HepG2 (cell line): ENCODE results near the gene ZNF526. TPM values are rescaled to one million over a fixed set of nuclear protein-coding genes. Genes with fewer than 3 reads are reported as not detected.

Experiments
- DMAP1 ChIP-seq: IDR thresholded peaks from 2 replicates; pipeline ENCODE4 v1.6.1; 2016
- DMTF1 ChIP-seq: sonication (generic); formaldehyde crosslinking; IDR thresholded peaks from 2 replicates; pipeline ENCODE4 v1.4.0; 2020; ENCODE audit warnings: mild to moderate bottlenecking, missing genetic modification reagents
- EP300 ChIP-seq, 3 experiments: sonication (generic) in 1 of 3; formaldehyde crosslinking in 1 of 3; IDR thresholded peaks; 2 replicates each; pipeline versions ENCODE4 v1.5.1 to v1.6.1; 2011 to 2020; ENCODE audit warnings: low read depth in 2 of 3, low read length in 2 of 3, borderline replicate concordance in 1 of 3, improper control_type of control experiment in 1 of 3, mild to moderate bottlenecking in 1 of 3, missing genetic modification reagents in 1 of 3, moderate library complexity in 1 of 3
- GABPA ChIP-seq, 2 experiments: IDR thresholded peaks; 2 replicates each; pipeline ENCODE4 v1.6.1; 2011 to 2016; ENCODE audit warnings: low read depth in 2 of 2, low read length in 1 of 2, missing biosample characterization in 1 of 2, missing genetic modification characterization in 1 of 2
- HMG20B ChIP-seq: conservative IDR thresholded peaks from 2 replicates; pipeline ENCODE4 v1.6.1; 2016; ENCODE audit warnings: missing genetic modification reagents, missing compliant biosample characterization
- ISX ChIP-seq: sonication (generic); formaldehyde crosslinking; conservative IDR thresholded peaks from 2 replicates; pipeline ENCODE4 v1.5.0; 2020; ENCODE audit warnings: missing genetic modification reagents
- MAFG ChIP-seq: sonication (generic); formaldehyde crosslinking; IDR thresholded peaks from 2 replicates; pipeline ENCODE4 v1.5.1; 2020; ENCODE audit warnings: mild to moderate bottlenecking, missing genetic modification reagents
- MBNL3 ChIP-seq: fragments of 250-450 bp; sonication (Bioruptor Pico); conservative IDR thresholded peaks from 2 replicates; pipeline ENCODE4 v1.8.0; 2022; ENCODE audit warnings: mild to moderate bottlenecking, inconsistent platforms
- REL ChIP-seq: sonication (generic); formaldehyde crosslinking; conservative IDR thresholded peaks from 2 replicates; pipeline ENCODE4 v1.8.0; 2022; ENCODE audit warnings: mild to moderate bottlenecking, missing genetic modification reagents, moderate library complexity
- SMARCE1 ChIP-seq: fragments of 450-650 bp; IDR thresholded peaks from 2 replicates; pipeline ENCODE4 v1.6.1; 2017; ENCODE audit warnings: borderline replicate concordance
- TCF7 ChIP-seq: sonication (generic); IDR thresholded peaks from 2 replicates; pipeline ENCODE4 v1.6.1; 2016; ENCODE audit warnings: antibody characterized with exemption, low read depth
- THAP11 ChIP-seq: IDR thresholded peaks from 2 replicates; pipeline ENCODE4 v1.6.1; 2016; ENCODE audit warnings: missing biosample characterization, missing genetic modification reagents
- THAP9 ChIP-seq: sonication (generic); formaldehyde crosslinking; IDR thresholded peaks from 2 replicates; pipeline ENCODE4; 2020; ENCODE audit warnings: missing genetic modification reagents, mild to moderate bottlenecking, borderline replicate concordance
- YEATS2 ChIP-seq: sonication (generic); formaldehyde crosslinking; IDR thresholded peaks from 2 replicates; pipeline ENCODE4 v1.4.0; 2020; ENCODE audit warnings: missing genetic modification reagents, borderline replicate concordance
- ZBTB3 ChIP-seq: sonication (generic); formaldehyde crosslinking; IDR thresholded peaks from 2 replicates; pipeline ENCODE4 v1.4.0; 2020; ENCODE audit warnings: low read depth, mild to moderate bottlenecking, moderate library complexity, missing genetic modification reagents, borderline replicate concordance
- ZFX ChIP-seq: sonication (generic); formaldehyde crosslinking; IDR thresholded peaks from 2 replicates; pipeline ENCODE4 v1.4.0; 2020; ENCODE audit warnings: mild to moderate bottlenecking, low read depth, missing genetic modification reagents, moderate library complexity
- ZKSCAN5 ChIP-seq: sonication (generic); formaldehyde crosslinking; IDR thresholded peaks from 2 replicates; pipeline ENCODE4 v1.5.1; 2020; ENCODE audit warnings: mild to moderate bottlenecking, missing genetic modification reagents
- ZMAT3 ChIP-seq: sonication (generic); formaldehyde crosslinking; conservative IDR thresholded peaks from 2 replicates; pipeline ENCODE4 v1.7.0; 2021; ENCODE audit warnings: missing genetic modification reagents
- ZNF12 ChIP-seq: sonication (generic); formaldehyde crosslinking; IDR thresholded peaks from 2 replicates; pipeline ENCODE4 v1.5.0; 2020; ENCODE audit warnings: missing genetic modification reagents
- ZNF207 ChIP-seq: fragments of 450-650 bp; IDR thresholded peaks from 2 replicates; pipeline ENCODE4 v1.6.1; 2016; ENCODE audit warnings: antibody characterized with exemption, borderline replicate concordance
- ZNF276 ChIP-seq: sonication (generic); formaldehyde crosslinking; IDR thresholded peaks from 2 replicates; pipeline ENCODE4 v1.4.0; 2020; ENCODE audit warnings: mild to moderate bottlenecking, low read depth, missing genetic modification reagents
- ZNF703 ChIP-seq: sonication (generic); formaldehyde crosslinking; IDR thresholded peaks from 2 replicates; pipeline ENCODE4 v1.5.1; 2020; ENCODE audit warnings: missing genetic modification reagents, mild to moderate bottlenecking, moderate library complexity, borderline replicate concordance
- ZNF713 ChIP-seq: sonication (generic); formaldehyde crosslinking; IDR thresholded peaks from 2 replicates; pipeline ENCODE4 v1.4.0; 2020; ENCODE audit warnings: mild to moderate bottlenecking, missing genetic modification reagents
- polyA plus RNA-seq, 8 experiments: library from polyadenylated mRNA; depleted of rRNA in 3 of 8; stranded (reverse) in 7 of 8; unstranded in 1 of 8; fragments of >200 nt; fragmentation: Illumina TruSeq in 4 of 8; extraction: Trizol in 4 of 8; gene quantifications; 2 replicates each; pipeline versions ENCODE4 v1.2.1 to v1.2.3, GENCODE V29; 2011 to 2016; ENCODE audit warnings: low read depth in 4 of 8, missing spikeins in 1 of 8, mixed read lengths in 1 of 8; ENCODE audit not compliant: insufficient read depth in 1 of 8
- total RNA-seq, 5 experiments: library from RNA; depleted of rRNA; stranded (reverse); fragments of >200 nt; fragmentation: Illumina TruSeq; extraction: Trizol; gene quantifications; 2 replicates each; pipeline ENCODE4 v1.2.3, GENCODE V29; 2016; ENCODE audit warnings: low read depth in 1 of 5

Gene ZNF526
- total and polyA plus RNA-seq, 2 of the 13 experiments (the other 11 are each of a cell fraction or from before 2014, with no cell fraction given), result 3.3 to 8.4 TPM

DNA sequence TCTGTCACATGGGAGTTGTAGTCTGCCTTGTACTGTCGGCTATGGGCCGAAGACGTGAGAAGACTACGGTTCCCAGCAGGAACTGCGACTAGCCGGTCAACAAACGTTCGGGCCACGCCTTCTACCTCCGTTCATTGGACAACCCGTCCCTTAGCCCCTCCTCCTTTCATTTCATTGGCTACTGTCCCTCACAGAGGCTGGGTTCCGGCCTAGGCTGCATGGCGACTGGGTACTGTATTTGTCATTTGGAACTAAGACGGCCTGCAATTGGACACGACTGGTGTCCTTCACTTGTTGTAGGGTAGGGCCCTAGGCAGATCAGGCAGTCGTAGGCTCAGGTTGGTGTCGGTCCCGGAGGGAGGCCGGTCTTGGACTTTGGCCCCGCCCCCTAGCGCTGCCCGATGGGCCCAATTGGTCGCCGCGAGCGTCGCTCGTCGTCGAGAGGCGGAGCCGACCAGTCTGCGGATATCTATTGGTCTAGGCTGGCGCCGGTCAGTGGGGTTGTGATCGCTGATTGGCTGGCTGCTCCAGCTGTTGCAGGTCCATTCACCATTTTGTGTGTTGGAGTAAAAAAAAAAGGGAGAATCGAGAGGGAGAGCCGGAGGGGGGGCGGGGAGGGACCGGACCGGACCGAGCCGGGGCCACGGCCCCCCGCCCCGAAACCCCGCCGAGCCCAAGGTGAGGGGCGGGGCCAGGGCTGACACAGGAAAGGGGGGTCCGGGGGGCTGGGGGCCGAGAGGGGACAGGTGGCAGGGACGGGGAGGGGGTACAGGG lies 48.8 kb downstream of the ZNF526 start, which contains the start of gene CIC (continued):
- TF ChIP-seq EP300 (IDR thresholded peaks at IDR 0.05; ENCODE audit: low read depth in 2 of 2, low read length in 2 of 2), result no peak
- no peak for TF ChIP-seq EP300 (CRISPR knock-in tag; IDR thresholded peaks at IDR 0.05; ENCODE audit: borderline replicate concordance)
- TF ChIP-seq ISX (CRISPR knock-in tag), result no peak
- TF ChIP-seq ZBTB3 (CRISPR knock-in tag), result no peak
- TF ChIP-seq TCF7, result no peak
- no peak for TF ChIP-seq ZNF703
- no peak; the same call in 1 of the 2 replicates for TF ChIP-seq YEATS2 (CRISPR knock-in tag)
- no peak for TF ChIP-seq MBNL3 (CRISPR knock-in tag)
- TF ChIP-seq GABPA (IDR thresholded peaks at IDR 0.05; ENCODE audit: low read depth, low read length), result peak; percentile 64
- peak; percentile 92 for TF ChIP-seq GABPA (CRISPR knock-in tag; IDR thresholded peaks at IDR 0.05; ENCODE audit: low read depth)
- no peak for TF ChIP-seq DMTF1 (CRISPR knock-in tag)
- TF ChIP-seq ZMAT3 (CRISPR knock-in tag), result 0 out of 2 replicates have a peak, but pooled peaks have one; percentile 39
- no peak for TF ChIP-seq SMARCE1
- TF ChIP-seq ZNF12, result no peak
- TF ChIP-seq ZNF207, result no peak
- no peak for TF ChIP-seq DMAP1 (CRISPR knock-in tag)
- TF ChIP-seq HMG20B (CRISPR knock-in tag), result no peak
- no peak for TF ChIP-seq REL
- peak; percentile 33; the same call in 1 of the 2 replicates for TF ChIP-seq ZFX (CRISPR knock-in tag)
- TF ChIP-seq ZNF713 (CRISPR knock-in tag), result no peak
- no peak for TF ChIP-seq ZKSCAN5
- no peak for TF ChIP-seq ZNF276 (CRISPR knock-in tag)
- peak; percentile 99 for TF ChIP-seq THAP11 (CRISPR knock-in tag)
- TF ChIP-seq MAFG, result no peak
- peak; percentile 55; the same call in 1 of the 2 replicates for TF ChIP-seq THAP9 (CRISPR knock-in tag)
